DND-41 (cell line): Measurements from ENCODE around the gene DNAH8.

Experiments
- ATAC-seq: fragments of 200-7000 bp; cut with Tn5 transposase; 3 replicates; pipeline ENCODE4 v1.9.1; 2021; ENCODE audit warnings: low read depth; ENCODE audit not compliant: insufficient read depth
- DNase-seq: peaks from one replicate; pipeline ENCODE4 v3.0.0-alpha.2; 2020
- H2AFZ ChIP-seq: 2 replicates; pipeline ENCODE4 v1.6.0; 2012; ENCODE audit warnings: low read depth, low read length
- H3K27ac ChIP-seq: 2 replicates; pipeline ENCODE4 v1.5.1; 2012; ENCODE audit warnings: low read length, inconsistent platforms
- H3K27me3 ChIP-seq: fragments of 200-600 bp; sonication (generic); 2 replicates; pipeline ENCODE4 v1.6.0; 2012; ENCODE audit warnings: low read length, mild to moderate bottlenecking, inconsistent platforms; ENCODE audit not compliant: insufficient read depth, poor library complexity
- H3K36me3 ChIP-seq: 2 replicates; pipeline ENCODE4 v1.5.1; 2012; ENCODE audit warnings: low read length, inconsistent platforms; ENCODE audit not compliant: insufficient read depth
- H3K4me1 ChIP-seq: 2 replicates; pipeline ENCODE4 v1.5.1; 2012; ENCODE audit warnings: mild to moderate bottlenecking, low read length; ENCODE audit not compliant: insufficient read depth
- H3K4me2 ChIP-seq: 2 replicates; pipeline ENCODE4 v1.6.0; 2012; ENCODE audit warnings: mild to moderate bottlenecking, moderate library complexity, low read length, inconsistent platforms; ENCODE audit not compliant: insufficient read depth
- H3K4me3 ChIP-seq, 2 experiments: fragments of 200-600 bp in 1 of 2; shearing (Covaris generic) in 1 of 2; 2 replicates each; pipeline ENCODE4 v1.5.1; 2012 to 2016; ENCODE audit warnings: inconsistent platforms in 2 of 2, low read length in 2 of 2, mild to moderate bottlenecking in 2 of 2, low read depth in 1 of 2, moderate library complexity in 1 of 2
- H3K79me2 ChIP-seq: 2 replicates; pipeline ENCODE4 v1.6.0; 2012; ENCODE audit warnings: low read length, inconsistent platforms; ENCODE audit not compliant: insufficient read depth
- H3K9ac ChIP-seq: 2 replicates; pipeline ENCODE4 v1.6.0; 2012; ENCODE audit warnings: low read depth, mild to moderate bottlenecking, inconsistent platforms, low read length, moderate library complexity
- H3K9me3 ChIP-seq: 2 replicates; pipeline ENCODE4 v1.5.1; 2012; ENCODE audit warnings: low read length, moderate library complexity, mild to moderate bottlenecking, inconsistent platforms; ENCODE audit not compliant: insufficient read depth, severe bottlenecking
- H4K20me1 ChIP-seq: 2 replicates; pipeline ENCODE4 v1.6.0; 2012; ENCODE audit warnings: low read length; ENCODE audit not compliant: insufficient read depth
- EZH2 ChIP-seq: IDR thresholded peaks from 3 replicates; pipeline ENCODE4 v1.6.1; 2012; ENCODE audit warnings: borderline replicate concordance, low read depth, mild to moderate bottlenecking, moderate library complexity, low read length, inconsistent platforms; ENCODE audit not compliant: severe bottlenecking
- TF ChIP-seq, protein P1 (sequence below): IDR thresholded peaks from 2 replicates; pipeline ENCODE4 v1.5.1; 2012; ENCODE audit warnings: borderline replicate concordance, low read length, moderate library complexity, mild to moderate bottlenecking; ENCODE audit not compliant: poor library complexity, severe bottlenecking; ENCODE audit errors: extremely low read depth

DNAH8 gene

DNA sequence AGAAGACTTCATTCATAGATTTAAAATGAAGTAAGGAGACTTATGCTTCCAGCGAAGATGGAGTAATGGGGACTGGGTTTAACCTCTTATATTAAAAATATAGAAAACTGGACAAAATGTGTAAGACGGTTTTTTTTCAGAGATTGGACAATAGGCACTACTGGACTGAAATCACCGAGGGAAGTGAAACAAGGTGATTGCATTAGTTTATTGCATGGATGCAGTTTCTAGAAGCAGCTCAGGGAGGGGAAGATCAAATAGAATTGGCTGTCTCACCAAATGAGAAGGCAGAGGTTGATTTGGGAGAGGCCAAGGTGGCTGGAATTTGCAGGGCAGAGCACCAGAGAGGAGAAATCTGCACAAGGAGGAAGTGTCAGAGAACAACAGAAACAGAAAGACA, 162.6 kb downstream of the DNAH8 start:
- no peak for TF ChIP-seq EZH2
- TF ChIP-seq, protein P1, sequence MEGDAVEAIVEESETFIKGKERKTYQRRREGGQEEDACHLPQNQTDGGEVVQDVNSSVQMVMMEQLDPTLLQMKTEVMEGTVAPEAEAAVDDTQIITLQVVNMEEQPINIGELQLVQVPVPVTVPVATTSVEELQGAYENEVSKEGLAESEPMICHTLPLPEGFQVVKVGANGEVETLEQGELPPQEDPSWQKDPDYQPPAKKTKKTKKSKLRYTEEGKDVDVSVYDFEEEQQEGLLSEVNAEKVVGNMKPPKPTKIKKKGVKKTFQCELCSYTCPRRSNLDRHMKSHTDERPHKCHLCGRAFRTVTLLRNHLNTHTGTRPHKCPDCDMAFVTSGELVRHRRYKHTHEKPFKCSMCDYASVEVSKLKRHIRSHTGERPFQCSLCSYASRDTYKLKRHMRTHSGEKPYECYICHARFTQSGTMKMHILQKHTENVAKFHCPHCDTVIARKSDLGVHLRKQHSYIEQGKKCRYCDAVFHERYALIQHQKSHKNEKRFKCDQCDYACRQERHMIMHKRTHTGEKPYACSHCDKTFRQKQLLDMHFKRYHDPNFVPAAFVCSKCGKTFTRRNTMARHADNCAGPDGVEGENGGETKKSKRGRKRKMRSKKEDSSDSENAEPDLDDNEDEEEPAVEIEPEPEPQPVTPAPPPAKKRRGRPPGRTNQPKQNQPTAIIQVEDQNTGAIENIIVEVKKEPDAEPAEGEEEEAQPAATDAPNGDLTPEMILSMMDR = no peak
- DNase-seq (no peak), ATAC-seq (no peak)
- Histone ChIP-seq H3K4me1 (peaks cover 24% of the 10 kb centered on the region), H3K27me3 (no peaks in the 10 kb centered on the region), H4K20me1 (no peaks in the 10 kb centered on the region), H2AFZ (no peak overlapping the region), H3K27ac (no peak overlapping the region), H3K4me3 (no peak overlapping the region), H3K36me3 (no peaks in the 10 kb centered on the region), H3K79me2 (no peaks in the 10 kb centered on the region), H3K4me2 (no peak overlapping the region), H3K9ac (no peak overlapping the region), H3K9me3 (peaks cover 3% of the 10 kb centered on the region)

DNA sequence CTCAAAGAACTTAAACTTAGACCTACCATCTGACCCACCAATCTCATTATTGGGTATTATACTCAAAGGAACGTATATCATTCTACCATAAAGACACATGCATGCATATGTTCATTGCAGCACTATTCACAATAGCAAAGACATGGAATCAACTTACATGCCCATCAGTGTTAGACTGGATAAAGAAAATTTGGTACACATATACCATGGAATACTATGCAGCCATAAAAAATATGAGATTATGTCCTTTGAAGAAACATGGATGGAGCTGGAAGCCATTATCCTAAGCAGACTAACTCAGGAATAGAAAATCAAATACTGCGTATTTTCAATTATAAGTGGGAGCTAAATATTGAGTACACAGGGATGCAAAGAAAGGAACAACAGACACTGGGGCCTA, 167.0 kb downstream of the DNAH8 start:
- Histone ChIP-seq H3K27ac (no peak overlapping the region), H3K4me2 (no peak overlapping the region), H3K4me3 (no peak overlapping the region), H2AFZ (no peak overlapping the region), H3K9me3 (peaks cover 3% of the 10 kb centered on the region), H3K9ac (no peak overlapping the region), H3K79me2 (no peaks in the 10 kb centered on the region), H3K27me3 (no peaks in the 10 kb centered on the region), H4K20me1 (no peaks in the 10 kb centered on the region), H3K4me1 (peaks cover 3% of the 10 kb centered on the region), H3K36me3 (no peaks in the 10 kb centered on the region)
- no peak for DNase-seq
- TF ChIP-seq, protein P1 = no peak
- TF ChIP-seq EZH2 = no peak
- no peak for ATAC-seq

DNA sequence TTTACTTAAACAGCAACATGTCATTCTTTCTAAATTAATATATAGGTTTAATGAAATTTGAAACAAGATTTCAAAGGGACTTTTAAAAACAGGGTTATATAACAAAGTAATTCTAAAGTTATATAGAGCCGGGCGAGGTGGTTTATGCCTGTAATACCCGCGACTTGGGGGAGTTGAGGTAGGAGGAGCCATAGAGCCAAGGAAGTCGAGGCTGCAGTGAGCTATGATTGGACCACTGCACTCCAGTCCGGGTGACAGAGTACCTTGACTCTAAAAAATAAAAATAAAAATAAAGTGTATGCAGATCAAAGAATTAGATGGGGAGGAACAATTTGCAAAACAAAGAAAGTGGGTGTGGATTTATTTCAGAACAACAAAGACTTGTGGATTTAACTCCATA, 182.4 kb downstream of the DNAH8 start:
- H3K27me3 ChIP-seq = no peaks in the 10 kb centered on the region
- no peaks in the 10 kb centered on the region for H3K4me1 ChIP-seq
- no peak overlapping the region for H3K27ac ChIP-seq
- ATAC-seq = no peak
- TF ChIP-seq, protein P1 = no peak
- no peak for TF ChIP-seq EZH2
- no peak for DNase-seq
- no peak overlapping the region for H3K4me2 ChIP-seq
- no peaks in the 10 kb centered on the region for H3K79me2 ChIP-seq
- H3K4me3 ChIP-seq = no peak overlapping the region
- no peak overlapping the region for H3K9ac ChIP-seq
- H4K20me1 ChIP-seq = no peaks in the 10 kb centered on the region
- H2AFZ ChIP-seq = no peak overlapping the region
- no peaks in the 10 kb centered on the region for H3K36me3 ChIP-seq
- no peaks in the 10 kb centered on the region for H3K9me3 ChIP-seq
